ENCODE measurements around the gene TXK.
"Not testable (repeated sequence)": the region's sequence is repeated elsewhere in the genome, so short reads cannot be mapped to it uniquely, and the experiment has no call there.

Gene TXK

DNA sequence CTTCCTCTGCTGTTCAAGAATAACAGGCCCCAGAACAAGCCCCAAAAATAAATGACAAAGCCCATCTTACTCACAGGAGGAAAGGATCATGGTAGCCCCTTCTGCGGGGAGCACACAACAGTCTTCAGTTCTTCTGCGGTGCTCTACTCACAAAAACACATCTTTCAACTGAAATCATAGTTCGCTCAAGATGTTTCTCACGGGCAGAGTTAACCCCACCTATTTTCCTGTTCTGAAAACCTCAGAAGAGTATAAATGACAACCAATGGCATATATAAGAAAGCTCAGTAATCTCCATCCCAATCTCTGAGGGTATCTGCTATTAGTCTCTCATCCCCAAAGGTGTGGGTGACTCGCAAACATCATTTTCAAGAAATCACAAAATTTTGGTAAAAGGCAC lies at the start of gene TXK:
Gene TXK (minus strand): TSS at position 170 of the 400 bp plus-strand sequence. CDS start 80 bp downstream, at position 90.
- peak; percentile 52 for DNase-seq

DNA sequence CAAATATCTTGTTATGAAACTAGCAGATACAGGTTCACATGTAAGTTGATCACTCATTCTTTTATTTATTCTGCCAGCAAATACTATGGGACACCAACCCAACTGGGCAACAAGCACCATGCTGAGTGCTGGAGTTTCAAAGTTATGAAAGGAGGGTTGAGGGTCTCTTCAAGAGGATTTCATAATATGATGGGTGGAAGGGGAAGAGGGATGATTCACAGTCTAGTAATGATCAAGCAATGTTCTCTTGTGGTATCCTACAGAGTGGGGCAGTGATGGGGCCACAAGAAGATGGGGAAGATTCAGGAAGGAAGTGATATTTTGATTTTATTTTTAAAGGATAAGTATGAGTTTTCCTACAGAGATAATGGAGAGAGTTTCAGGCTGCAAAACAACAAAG lies 46.2 kb upstream of the TXK start:
- DNase-seq = no peak

DNA sequence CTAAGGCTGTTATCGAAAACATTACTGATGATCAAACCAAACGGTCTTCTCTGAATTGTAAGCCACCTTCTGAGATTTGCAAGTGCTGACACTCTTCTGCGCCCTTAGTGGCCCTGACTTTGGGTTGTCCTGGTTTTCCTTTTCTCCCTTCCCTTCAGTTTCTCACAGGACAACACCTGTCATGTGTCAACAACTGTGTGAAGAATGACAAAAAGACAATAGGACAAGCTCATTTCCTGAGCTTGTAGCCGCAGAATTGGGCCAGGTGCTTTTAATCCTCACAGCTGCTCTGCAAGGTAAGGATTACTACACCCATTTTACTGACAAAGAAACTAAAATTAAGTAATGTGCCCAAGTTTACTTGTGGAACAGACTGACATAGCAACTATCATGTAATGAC lies 44.9 kb upstream of the TXK start:
- DNase-seq = no peak

DNA sequence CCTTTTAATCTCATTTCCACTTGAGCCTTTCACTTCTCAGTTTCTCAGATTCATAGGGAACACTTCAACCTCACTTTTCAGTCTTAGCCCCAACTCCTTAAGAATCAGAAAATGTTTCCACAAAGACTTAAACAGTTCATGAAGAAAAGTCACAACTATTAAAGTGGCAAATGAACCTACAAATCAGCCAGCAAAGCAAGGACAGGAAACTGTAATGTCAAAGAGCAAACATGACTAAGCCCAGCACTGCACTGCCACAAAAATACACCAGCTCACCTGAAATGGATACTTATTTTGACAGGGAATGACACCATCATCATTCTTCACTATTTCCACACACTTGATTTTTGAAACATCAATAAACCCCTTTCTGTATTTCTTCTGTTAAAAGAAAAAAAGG lies 41.8 kb upstream of the TXK start:
- DNase-seq = no peak

DNA sequence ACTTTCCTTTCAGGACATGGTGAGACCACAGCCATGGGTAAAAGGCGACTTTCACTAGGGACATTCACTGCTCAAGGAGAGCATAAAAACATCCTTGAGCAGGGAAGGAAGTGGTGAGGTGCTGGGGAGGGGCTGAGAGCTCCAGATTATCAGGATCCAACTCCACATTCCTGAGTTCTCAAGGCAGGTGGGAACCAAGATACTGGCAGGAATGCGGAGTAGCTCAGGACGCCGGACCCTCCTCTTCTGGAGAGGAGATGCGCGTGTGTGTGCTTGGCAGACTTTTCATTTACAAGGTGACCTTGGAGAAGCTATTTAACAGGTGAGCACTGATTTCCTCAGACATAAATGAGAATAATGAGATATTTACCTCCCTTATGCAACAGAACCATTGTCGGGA lies 41.3 kb upstream of the TXK start:
- no peak for DNase-seq

DNA sequence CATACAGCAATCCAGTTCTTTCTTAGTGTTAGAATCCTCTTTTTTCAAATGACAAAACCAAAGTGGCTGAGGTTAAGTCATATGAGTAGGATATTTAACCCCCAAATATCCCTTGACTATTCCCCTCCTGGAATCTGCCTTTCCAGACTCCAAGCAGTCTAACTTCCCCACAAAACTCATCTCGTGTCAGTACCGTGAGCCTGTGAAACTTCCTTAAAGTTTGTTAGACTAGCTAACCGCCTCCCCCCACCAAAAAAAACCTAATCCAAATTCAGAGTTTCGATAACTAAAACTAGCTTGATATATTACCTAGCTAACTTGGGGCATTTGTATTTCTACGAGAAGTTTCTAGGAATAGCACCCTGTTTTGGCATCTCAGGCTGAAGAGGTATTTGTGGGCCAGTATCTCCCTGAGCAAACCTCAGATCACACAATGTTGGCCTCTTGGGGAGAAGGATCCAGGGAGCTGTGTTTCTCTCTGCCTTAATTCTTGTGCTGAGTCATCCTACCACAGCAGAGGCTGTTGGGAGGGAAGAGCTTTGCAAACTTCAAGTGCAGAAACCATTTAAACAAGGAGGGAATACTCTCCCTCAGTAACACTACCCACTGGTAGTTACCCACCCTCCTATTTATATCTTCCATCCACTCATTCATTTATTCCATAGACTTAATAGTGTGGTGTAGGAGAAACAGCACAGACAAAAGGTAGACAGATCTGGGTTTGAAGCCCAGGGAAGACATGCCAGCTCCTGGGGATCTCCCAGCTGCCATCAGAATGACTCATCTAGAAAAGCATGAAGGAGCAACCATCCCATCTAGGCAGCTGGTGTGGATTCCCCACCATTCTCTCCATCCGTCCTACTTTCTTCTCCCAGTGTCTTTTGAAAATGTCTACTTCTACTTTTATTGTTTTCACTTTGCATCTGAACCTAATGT lies 39.3 kb upstream of the TXK start:
- DNase-seq = no peak

DNA sequence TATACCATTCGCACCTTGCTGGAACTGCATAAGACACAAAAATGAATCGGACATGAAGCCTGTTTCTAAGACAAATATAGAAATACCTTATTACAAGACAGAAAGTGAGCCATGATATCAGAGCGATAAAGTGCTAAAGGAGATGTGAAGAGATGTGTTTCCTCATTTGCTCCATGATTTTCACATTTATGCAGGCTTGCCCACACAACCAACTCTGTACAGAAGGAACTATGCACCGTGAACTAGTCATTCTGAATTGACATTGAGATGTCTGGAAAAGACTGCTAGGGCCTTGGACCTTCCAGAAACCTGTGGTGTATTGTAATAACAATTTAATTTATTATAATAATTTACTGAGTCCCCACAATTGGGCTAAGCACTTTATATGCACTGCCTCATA lies 38.6 kb upstream of the TXK start:
- no peak for DNase-seq

DNA sequence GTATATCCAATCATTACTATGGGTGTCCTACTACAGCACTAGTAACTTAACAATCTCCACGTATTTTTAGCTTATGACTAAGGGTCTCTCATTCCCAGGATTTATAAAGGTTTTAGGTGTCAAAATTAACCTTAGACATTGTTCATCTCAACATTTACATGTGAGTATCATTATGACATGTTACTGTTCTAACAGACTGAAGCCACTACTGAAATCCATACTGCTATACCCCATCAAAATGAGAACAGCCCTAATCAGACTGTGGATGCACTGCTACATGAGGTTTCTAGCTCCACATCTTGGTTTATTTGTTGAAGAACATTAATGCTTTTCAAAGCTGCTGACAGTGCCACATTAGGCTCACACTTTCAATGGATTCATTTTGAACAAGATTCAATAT lies 35.6 kb upstream of the TXK start:
- no peak for DNase-seq

DNA sequence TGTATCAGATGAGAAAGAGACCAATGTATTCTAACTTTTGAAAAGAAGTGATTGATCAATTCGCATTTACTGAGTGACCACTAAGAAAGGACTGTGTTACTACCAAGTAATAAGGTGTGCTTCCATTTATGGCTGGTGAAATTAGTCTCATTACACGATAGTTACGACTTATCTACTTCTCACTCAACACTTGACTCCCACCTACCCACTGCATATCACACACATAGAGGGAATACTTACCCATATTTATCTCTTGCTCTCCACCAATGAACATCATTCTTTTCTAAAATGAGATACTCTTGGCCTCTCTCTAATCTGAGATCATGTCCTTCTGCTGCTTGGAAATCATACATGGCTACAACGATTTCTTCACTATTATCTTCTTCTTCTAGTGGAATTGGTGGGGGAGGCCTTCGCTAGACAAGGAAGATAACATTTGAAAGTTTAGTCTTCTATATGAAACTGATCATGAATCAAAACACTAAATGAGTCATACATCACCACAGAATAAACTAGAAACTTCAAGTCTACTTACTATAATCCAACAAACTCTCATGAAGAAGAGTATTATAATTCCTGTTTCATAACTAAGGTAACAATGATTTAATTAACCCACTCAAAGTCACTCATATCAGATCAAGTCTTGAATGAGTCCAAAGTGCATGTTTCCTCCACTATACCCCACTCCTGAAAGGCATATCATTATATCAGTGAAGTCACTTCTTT lies 33.7 kb upstream of the TXK start:
- DNase-seq = no peak

DNA sequence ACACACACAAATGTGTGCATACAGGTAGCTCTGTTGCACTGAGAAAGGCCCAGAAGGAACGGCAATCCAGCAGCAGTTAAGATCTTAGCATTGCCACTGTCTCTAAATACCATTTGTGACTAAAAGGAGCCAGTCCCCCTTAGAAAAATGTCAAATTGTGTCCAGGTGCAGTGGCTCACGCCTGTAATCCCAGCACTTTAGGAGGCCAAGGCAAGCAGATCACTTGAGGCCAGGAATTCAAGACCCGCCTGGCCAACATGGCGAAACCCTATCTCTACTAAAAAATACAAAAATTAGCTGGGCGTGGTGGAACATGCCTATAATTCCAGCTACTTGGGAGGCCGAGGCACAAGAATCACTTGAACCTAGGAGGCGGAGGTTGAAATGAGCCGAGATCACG lies 30.5 kb upstream of the TXK start:
- not testable (repeated sequence) for DNase-seq

DNA sequence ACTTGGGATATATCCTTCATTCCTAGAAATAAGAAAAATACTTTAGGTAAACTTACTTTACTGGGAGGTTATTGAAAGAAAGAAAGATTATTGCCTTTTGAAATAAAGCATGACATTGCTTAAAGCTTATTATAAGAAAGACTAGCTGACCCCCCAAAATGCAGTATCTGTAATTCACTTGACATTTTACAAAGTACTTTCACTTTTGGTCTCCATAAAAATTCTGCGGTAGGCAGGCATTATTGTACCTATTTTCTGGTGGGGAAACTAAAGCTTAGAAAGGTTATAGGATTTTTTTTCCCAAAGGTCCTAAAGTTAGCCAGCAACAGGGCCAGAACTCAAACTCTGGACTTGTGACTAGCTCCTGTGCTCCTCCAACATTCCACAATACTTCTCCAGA lies 29.7 kb upstream of the TXK start:
- DNase-seq = no peak

DNA sequence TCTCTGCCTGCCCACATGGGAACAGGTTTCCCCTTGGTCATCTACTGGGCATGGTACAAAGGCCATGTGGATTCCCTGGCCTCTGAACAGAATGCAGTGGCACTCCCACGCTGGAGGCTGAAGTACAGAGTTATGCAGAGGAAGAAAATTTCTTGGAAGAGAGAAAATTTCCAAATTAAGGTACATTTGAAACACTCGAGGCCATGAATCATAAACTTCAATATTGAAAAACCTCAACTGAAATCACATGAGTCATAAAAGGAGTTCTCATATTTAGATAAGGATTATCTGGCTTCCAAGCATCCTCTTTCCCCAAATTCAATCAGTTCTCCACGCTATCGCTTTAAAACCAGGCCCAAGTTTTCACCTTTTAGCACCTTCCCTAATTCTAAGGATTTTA lies 28.1 kb upstream of the TXK start:
- DNase-seq = no peak

DNA sequence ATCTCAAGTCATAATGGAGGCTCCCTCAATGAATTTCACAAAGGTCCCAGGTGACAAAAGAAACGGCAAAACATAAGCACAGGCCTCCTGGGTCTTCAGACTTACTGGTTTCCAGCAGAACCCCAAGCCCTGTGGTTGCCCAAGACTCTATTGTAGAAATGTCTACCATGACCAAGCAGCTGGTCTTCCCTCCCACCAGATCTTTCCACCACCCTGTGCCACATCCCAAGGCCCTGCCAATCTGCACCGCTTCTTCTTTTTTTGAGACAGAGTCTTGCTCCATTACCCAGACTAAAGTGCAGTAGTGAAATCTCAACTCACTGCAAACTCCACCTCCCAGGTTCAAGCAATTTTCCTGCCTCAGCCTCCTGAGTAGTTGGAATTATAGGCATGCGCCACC lies 23.2 kb upstream of the TXK start:
- DNase-seq = no peak

DNA sequence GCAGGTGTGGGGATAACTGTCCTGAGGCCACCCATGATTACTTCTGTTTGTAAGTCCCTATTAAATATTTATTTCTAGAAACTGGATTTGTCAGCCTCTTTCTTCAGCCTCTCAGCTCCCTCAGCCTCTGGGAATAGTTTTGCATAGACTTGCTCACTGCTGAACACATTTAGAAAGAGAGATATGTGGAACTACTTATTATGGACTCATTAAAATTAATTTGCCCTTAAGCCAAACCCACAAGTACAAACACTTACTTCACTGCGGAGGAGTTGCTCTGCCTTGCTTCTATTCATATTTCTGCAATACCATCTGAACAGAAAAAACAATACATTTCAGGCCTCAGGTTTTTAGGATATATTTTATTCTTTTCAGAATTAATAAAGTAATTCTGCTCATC lies 22.4 kb upstream of the TXK start:
- DNase-seq = no peak

DNA sequence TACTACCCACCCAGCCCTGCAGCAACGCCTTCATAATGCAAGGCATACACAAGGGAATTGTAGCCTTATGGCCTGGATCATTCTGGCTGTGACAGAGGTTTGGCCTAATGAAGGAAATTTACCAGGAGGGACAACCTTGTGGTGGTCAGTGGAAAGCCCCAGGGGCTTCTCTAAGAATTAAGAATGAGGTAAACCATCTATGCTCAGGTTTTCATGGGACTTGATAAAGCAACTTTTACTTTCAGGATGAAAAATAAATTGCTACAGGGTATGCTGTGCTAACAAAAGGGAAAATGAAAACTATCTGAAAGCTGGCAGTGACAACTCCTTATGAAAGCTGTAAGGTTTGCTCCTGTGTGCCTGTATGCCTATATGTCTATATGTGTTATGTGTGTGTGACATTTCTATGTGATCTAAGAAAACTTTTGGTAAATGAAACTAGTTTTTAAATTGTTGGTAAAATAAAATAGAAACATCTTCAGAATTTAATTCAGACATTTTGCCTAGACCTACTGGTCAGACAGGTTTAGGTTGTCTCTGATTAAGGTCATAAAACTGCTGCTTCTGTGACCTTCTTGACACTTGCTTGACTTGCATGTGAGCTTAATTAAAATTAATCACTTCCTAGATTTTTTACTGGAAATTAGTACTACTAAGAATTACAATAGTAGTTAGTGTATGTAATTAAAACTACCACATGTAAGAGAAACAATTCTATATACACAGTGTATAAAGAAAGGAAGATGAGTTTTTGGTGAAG lies 19.9 kb upstream of the TXK start:
- DNase-seq = no peak

DNA sequence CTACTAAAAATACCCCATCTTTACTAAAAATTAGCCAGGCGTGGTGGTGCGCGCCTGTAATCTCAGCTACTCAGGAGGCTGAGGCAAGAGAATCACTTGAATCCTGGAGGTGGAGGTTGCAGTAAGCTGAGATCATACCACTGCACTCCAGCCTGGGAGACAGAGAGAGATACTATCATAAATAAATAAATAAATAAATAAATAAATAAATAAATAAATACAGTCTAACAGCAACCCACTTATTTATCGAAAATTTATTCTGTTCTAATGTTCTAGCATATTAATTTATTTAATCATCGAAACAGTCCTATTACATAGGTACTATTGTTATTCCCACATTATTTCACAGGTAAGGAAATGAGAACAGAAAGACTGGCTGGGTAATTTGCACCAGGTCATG lies 18.2 kb upstream of the TXK start:
- DNase-seq = no peak

DNA sequence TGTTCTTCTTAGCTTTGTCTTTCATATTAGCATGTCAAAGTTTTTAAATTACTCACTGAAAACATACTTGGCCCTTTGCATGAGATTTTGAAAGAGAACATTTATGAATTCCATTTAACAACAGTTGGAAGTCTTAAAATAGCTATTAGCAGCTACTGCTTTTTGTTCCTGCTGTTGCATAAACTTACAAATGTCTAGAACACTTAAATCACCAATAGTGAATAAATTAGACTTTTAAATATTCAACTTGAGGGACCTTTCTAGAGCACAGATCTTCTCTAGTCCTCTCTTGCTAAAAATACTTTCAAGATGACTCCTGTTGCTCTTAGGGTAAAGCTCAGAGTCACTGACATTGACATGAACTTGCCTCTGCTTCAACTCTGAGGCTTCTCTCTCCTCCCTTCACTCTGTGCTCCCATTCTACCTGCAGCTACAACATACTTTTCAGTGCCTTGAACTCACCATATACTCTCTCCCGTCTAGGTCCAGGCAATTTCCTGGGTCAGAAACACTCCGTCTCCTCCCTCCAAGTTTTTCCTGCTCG lies 15.8 kb upstream of the TXK start:
- no peak for DNase-seq

DNA sequence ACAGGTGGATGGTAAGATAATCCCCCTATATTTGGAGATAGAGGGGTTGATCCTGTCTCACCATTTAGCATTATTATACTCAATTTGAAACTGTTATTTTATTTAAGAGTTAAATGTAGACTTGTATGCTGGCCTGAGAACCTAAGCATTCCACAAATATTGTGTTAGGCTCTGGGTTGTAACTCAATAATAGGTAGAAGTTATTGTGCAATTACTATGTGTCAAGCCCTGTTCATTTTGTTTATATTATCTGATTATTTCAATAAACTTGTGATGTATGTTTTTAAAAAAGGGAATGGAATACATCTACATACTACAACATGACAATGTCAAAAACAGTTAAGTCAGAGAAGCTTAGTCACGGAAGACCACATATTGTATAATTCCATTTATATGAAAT lies 13.6 kb upstream of the TXK start:
- DNase-seq = no peak

DNA sequence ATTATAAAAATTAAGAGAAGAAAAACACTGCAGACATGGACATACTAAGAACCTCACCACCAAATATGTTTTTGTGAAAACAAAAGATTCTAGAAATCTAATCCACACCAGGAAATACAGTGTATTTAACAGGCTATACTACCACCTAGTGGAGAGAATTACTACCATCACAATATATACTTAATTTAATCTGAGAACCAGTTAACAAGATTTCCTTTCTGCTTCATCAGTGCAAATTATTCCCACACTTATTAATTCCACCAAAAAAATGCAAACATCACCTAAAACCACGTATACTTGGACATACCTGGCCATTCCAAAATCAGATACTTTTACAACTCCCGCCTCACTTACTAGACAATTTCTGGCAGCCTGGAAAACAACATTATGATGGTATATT lies 7.0 kb upstream of the TXK start:
- peak; percentile 67 for DNase-seq

DNA sequence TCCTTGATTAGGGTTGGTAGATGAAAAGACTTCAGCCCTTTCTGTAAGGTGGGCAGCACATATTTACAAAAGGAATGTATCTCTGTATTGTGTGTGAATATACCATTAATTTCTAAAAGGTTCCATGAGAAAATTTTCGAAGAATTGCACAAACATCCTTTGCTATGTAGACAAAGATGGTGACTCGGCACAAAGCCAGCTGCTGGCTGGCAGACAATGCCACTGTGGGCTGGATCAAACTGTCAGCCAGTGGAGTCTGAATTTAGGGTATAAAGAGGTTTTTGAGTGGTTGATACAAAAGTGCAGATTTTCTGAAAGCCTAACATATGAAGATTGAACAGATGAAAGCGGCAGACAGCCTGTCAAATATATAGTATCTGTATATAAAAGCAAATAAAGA lies 5.6 kb upstream of the TXK start:
- DNase-seq = no peak

DNA sequence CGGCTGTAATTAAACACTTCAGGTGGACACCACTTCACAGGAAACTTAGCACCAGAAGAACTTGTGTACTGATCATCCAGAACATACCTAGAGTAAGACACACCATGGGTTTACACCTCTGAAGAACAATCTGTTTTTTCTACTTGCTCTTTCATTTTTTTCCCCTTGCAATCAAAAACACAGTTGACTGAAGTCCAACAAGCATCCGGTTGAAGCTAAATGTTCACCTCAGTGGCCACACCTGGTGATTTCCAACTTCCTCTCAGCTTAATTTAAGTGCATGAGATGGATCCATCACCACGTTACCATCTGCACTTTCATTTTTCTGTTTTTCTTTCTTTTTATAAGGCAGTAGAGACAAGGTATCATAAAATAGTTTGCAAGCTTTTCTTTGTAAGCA lies 4.9 kb upstream of the TXK start:
- DNase-seq = peak; percentile 75

DNA sequence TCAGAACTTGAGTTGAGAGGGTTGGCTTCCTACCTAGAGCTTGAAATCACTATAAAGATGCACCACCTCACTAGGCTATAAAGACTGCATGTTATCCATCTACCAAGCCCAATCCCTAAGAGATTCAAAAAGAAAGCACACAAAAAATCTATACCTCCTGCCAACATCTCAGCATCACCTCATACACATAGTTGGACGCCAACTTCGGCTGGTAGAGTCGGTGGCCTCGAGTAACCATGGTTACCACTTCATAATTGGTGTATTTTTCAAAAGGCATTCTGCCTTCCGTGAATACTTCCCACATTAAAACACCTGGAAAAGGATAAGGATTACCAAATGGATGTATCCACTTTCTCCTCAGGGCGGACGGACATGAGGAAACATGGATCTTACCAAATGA lies 4.5 kb upstream of the TXK start:
- DNase-seq = no peak

DNA sequence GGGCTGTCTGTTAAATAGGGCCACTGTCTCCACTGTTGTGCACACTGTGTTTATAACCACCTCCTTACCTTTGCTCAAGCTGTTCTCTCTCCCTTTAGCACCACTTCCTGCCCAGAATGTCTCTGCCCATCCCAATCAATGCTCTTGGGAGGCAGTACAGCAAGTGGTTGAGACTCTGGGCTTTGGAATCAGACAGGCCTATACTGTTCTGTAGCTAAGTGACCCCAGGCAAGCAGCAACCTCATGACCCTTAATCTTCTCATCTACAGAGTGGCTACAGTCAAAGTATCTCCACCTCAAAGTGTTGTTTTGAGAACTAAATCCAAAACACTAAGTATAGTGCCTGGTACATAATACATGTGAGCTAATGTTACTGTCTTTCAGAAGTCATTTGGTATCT lies 3.8 kb upstream of the TXK start:
- DNase-seq = peak; percentile 30

Data from CD4-positive, alpha-beta T cell treated with Interleukin-21 for 1 hour (primary cell).